H7 (cell line): Measurements from ENCODE around the gene OXTR. TPM values are rescaled to one million over a fixed set of nuclear protein-coding genes. Genes with fewer than 3 reads are reported as not detected.
"Not testable (repeated sequence)": the region's sequence is repeated elsewhere in the genome, so short reads cannot be mapped to it uniquely, and the experiment has no call there.

Experiments
- DNase-seq: peaks from one replicate; pipeline ENCODE4 v3.0.0; 2012
- H3K27me3 ChIP-seq: 2 replicates; pipeline ENCODE4 v1.6.0; 2011; ENCODE audit warnings: mild to moderate bottlenecking, low read length; ENCODE audit not compliant: control insufficient read depth, insufficient read depth
- H3K36me3 ChIP-seq: replicated peaks from 2 replicates; pipeline ENCODE4 v1.5.1; 2011; ENCODE audit warnings: low read length; ENCODE audit not compliant: control insufficient read depth, insufficient read depth
- H3K4me3 ChIP-seq: 2 replicates; pipeline ENCODE4 v1.5.1; 2011; ENCODE audit warnings: low read depth, mild to moderate bottlenecking, control low read depth, low read length, moderate library complexity; ENCODE audit not compliant: insufficient read depth
- total RNA-seq: library from RNA; depleted of rRNA; stranded (reverse); fragments of >200 nt; shearing (Covaris generic); gene quantifications from 2 replicates; pipeline ENCODE4 v1.2.3, GENCODE V29; 2014; rRNA removed

Gene OXTR
- total RNA-seq, 1 experiment from 2014 or later, result 4.2 TPM

GRCh38 chr3:8723612-8724011 lies 45.8 kb downstream of the OXTR start:
- H3K36me3 ChIP-seq, result no peaks in the 10 kb centered on the region
- DNase-seq, result no peak

GRCh38 chr3:8722808-8723207 lies 46.6 kb downstream of the OXTR start:
- Histone ChIP-seq H3K27me3 (no peaks in the 10 kb centered on the region), H3K4me3 (no peak overlapping the region), H3K36me3 (no peaks in the 10 kb centered on the region)
- DNase-seq, result no peak

More at GRCh38 chr3:8723612-8724011, 45.8 kb downstream of the OXTR start:
- H3K4me3 ChIP-seq, result no peak overlapping the region
- H3K27me3 ChIP-seq, result no peaks in the 10 kb centered on the region

DNA sequence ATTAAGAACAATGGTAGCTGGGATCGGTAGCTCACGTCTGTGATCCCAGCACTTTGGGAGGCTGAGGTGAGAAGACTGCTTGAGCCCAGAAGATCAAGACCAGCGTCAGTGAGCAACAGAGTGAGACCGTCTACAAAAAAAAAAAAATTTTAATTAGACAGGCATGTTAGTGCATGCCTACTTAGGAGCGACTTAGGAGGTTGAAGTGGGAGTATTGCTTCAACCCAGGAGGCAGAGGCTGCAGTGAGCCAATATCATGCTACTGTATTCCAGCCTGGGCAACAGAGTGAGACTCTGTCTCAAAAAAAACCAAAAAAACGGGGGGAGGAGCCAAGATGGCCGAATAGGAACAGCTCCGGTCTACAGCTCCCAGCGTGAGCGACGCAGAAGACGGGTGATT lies 53.7 kb downstream of the OXTR start:
- H3K27me3 ChIP-seq, result peaks cover 41% of the 10 kb centered on the region
- not testable (repeated sequence) for H3K36me3 ChIP-seq

DNA sequence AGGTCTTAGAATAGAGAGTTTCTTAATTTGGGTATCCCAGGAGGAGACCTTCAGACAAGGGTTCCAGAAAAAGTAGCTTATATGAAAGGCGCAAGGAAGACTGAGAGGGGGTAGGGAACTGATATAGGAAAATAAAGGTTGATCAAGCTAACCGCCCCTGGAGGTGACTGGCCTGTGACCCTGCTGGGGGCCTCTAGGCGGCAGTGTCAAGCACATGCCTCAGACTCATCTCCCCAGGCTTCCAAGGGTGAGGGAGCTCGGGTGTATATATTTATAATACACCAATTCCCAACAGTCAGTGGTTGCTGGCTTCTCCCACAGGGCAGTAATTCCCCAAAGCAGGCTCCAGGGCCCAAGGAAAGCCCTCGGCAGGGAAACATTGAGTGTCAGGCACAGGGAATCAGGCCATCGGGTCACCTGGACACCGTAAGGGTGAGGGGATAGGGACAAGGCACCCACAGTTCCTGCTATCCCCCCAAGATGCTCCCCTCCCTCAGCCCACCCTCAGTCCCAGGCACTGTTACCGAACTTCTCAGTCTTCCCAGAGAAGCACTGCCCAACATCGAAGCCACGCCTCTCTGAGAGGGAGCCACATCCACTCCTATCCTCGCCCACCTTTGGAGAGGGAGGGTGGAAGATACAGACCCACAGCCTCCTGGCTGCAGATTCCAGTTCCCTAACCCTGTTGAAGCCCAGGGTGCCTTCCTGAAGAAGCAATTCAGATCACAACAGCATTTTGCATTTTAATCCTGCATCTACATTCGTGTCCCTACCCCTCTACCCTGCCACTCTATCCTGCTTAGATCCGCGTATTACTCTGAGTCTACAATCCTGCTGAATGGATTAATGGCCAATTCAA lies 55.3 kb downstream of the OXTR start:
- DNase-seq, result peak; percentile 81
- Histone ChIP-seq H3K4me3 (no peak overlapping the region), H3K36me3 (no peaks in the 10 kb centered on the region), H3K27me3 (peaks cover 52% of the 10 kb centered on the region)

More for the DNA sequence above, 53.7 kb downstream of the OXTR start:
- not testable (repeated sequence) for DNase-seq, H3K4me3 ChIP-seq

- Histone ChIP-seq H3K4me3 (no peak overlapping the region), H3K36me3 (no peaks in the 10 kb centered on the region), H3K27me3 (peaks cover 58% of the 10 kb centered on the region)
- DNase-seq, result no peak
Measured at GRCh38 chr3:8712908-8713255, 56.5 kb downstream of the OXTR start.

DNA sequence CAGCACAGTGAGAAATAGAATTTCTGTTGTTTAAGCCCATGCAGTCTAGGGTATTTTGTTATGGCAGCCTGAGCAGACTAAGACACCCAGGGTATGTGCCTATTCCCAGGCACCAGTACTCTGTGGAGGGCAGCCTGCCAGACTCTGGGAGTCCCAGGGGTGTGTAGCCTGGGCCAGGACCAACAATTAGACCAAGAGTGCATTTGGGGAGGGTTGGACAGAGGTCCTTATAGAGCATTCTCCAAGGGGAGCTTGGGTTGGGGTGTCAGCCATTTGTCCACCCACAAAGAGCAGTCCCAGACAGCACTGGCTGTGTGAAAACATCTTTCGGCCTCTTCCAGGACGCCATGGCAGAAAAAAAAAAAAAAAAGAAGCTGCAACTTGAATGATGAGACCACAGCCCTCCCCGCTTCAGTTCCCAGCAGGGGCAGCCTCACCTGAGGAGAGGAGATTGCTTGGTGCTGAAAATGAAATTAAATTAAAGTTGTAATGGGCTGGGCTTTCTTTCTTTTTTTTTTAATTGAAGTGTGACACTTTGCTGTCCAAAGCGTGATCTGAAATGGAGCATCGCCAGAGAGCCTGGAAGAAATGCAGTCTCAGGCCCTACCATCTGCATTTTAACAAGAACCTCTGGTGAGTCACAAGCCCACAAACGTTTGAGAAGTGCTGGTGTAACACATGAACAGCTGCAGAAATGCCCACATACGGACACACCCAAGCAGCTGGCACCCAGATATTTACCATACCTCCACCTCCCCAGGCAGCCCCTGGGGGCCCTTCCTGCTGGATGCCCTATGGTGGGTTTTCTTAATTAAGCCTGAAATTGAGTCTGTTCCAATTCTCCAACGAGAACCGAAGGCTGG lies 57.1 kb downstream of the OXTR start:
- no peaks in the 10 kb centered on the region for H3K36me3 ChIP-seq
- H3K4me3 ChIP-seq, result no peak overlapping the region
- H3K27me3 ChIP-seq, result peaks cover 58% of the 10 kb centered on the region
- DNase-seq, result no peak

- no peak for DNase-seq
- no peaks in the 10 kb centered on the region for H3K36me3 ChIP-seq
- no peak overlapping the region for H3K4me3 ChIP-seq
- H3K27me3 ChIP-seq, result peaks cover 48% of the 10 kb centered on the region
Measured at GRCh38 chr3:8709801-8710507, 59.5 kb downstream of the OXTR start.

GRCh38 chr3:8709287-8709686 lies 60.1 kb downstream of the OXTR start:
- H3K4me3 ChIP-seq, result no peak overlapping the region
- DNase-seq, result no peak
- peaks cover 48% of the 10 kb centered on the region for H3K27me3 ChIP-seq
- H3K36me3 ChIP-seq, result no peaks in the 10 kb centered on the region

GRCh38 chr3:8705575-8705974 lies 63.8 kb downstream of the OXTR start:
- DNase-seq, result no peak
- Histone ChIP-seq H3K27me3 (peaks cover 17% of the 10 kb centered on the region), H3K36me3 (no peaks in the 10 kb centered on the region), H3K4me3 (no peak overlapping the region)

DNA sequence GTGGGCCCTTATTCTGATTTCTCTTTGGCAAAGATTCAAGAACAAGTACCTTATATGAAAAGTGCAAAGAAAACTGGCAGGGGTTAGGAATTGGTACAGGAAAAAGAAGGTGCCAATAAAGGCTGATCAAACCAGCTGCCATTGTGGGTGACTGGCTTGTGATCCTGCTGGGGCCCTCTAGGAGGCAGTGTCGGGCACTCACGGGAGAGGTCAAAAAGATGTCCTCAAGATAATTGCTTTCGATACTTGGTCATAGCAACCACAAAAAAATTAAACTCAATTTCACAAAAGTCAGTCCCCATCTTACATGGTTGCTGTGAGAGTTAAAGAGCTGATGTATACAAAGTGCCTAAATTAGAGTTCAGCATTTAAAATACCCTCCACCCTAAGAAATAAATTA lies 66.9 kb downstream of the OXTR start:
- peak; percentile 65 for DNase-seq
- no peak overlapping the region for H3K4me3 ChIP-seq

More for the DNA sequence above, 66.9 kb downstream of the OXTR start:
- Histone ChIP-seq H3K27me3 (peaks cover 1% of the 10 kb centered on the region), H3K36me3 (no peaks in the 10 kb centered on the region)

Other genes starting within 250 kb of the OXTR start
- gene SSUH2, start 124.8 kb downstream of the OXTR start, total RNA-seq, result 0.42 TPM in 1 of 2 replicates, not detected in the other
- not detected in 2 replicates for gene CAV3, start 35.8 kb downstream of the OXTR start, total RNA-seq
- 18.4 and 21.0 TPM in 2 replicates for gene RAD18, start 193.9 kb upstream of the OXTR start, total RNA-seq